Panc1 (cell line): ENCODE measurements around the gene TFE3. TPM values are rescaled to one million over a fixed set of nuclear protein-coding genes. Genes with fewer than 3 reads are reported as not detected.

Experiments used
- ATAC-seq: fragments of 200-7000 bp; cut with Tn5 transposase; 2 replicates; pipeline ENCODE4 v1.9.1; 2020; ENCODE audit warnings: mild to moderate bottlenecking, moderate library complexity
- BruUV-seq: library from RNA; stranded (reverse); fragments of 400-500 nt; replicated peaks from 2 replicates; lab custom pipeline; 2021; lab: Mats Ljungman, UMichigan
- CTCF ChIA-PET: fragments of 300-600 bp; sonication (Branson Sonifier 250); formaldehyde crosslinking; loops from one replicate; lab custom pipeline; 2022; ENCODE audit warnings: antibody characterized with exemption; lab: Charles Lee
- POLR2A ChIA-PET: fragments of 300-600 bp; sonication (Branson Sonifier 250); formaldehyde crosslinking; loops from one replicate; lab custom pipeline; 2022; ENCODE audit warnings: antibody characterized with exemption; lab: Charles Lee
- DNase-seq: peaks from one replicate; pipeline ENCODE4 v3.0.0-alpha.2; 2010; ENCODE audit warnings: low read depth, low spot score
- H3K27ac ChIP-seq: 2 replicates; pipeline ENCODE4 v1.5.1; 2011; ENCODE audit warnings: mild to moderate bottlenecking, low read length, inconsistent platforms
- H3K27me3 ChIP-seq: fragments of 200-500 bp; sonication (Bioruptor generic); 2 replicates; pipeline ENCODE4 v1.6.0; 2014; ENCODE audit warnings: low read length, inconsistent platforms; ENCODE audit not compliant: control insufficient read depth, insufficient read depth
- H3K36me3 ChIP-seq: fragments of 200-500 bp; sonication (Bioruptor generic); 2 replicates; pipeline ENCODE4 v1.5.1; 2014; ENCODE audit warnings: inconsistent platforms, mild to moderate bottlenecking, low read length, moderate library complexity; ENCODE audit not compliant: control insufficient read depth, insufficient read depth
- H3K4me1 ChIP-seq: 2 replicates; pipeline ENCODE4 v1.5.1; 2011; ENCODE audit warnings: inconsistent platforms, mild to moderate bottlenecking, low read length, moderate library complexity; ENCODE audit not compliant: control insufficient read depth, insufficient read depth
- H3K4me3 ChIP-seq, 2 experiments: 2 replicates each; pipeline ENCODE4 v1.5.1; 2011 to 2012; ENCODE audit warnings: low read depth in 2 of 2, low read length in 2 of 2, mild to moderate bottlenecking in 2 of 2, inconsistent platforms in 1 of 2, moderate library complexity in 1 of 2
- H3K9me3 ChIP-seq: fragments of 200-500 bp; sonication (Bioruptor generic); 2 replicates; pipeline ENCODE4 v1.5.1; 2014; ENCODE audit warnings: low read depth, mild to moderate bottlenecking, inconsistent platforms, low read length, moderate library complexity; ENCODE audit not compliant: control insufficient read depth, insufficient read depth
- CTCF ChIP-seq: fragments of 450-650 bp; IDR thresholded peaks from 2 replicates; pipeline ENCODE4 v1.5.1; 2017; ENCODE audit warnings: mild to moderate bottlenecking
- POLR2AphosphoS5 ChIP-seq: IDR thresholded peaks from 2 replicates; pipeline ENCODE4 v1.6.1; 2012; ENCODE audit warnings: mild to moderate bottlenecking, low read depth, low read length, moderate library complexity
- REST ChIP-seq, 2 experiments: IDR thresholded peaks; 2 replicates each; pipeline ENCODE4 v1.6.1; 2011 to 2012; ENCODE audit warnings: low read depth in 2 of 2, control low read depth in 1 of 2, low read length in 1 of 2, mild to moderate bottlenecking in 1 of 2, moderate library complexity in 1 of 2; ENCODE audit not compliant: insufficient read depth in 1 of 2
- SIN3A ChIP-seq: IDR thresholded peaks from 2 replicates; pipeline ENCODE4 v1.6.1; 2012; ENCODE audit warnings: low read depth, mild to moderate bottlenecking, low read length, moderate library complexity, borderline replicate concordance; ENCODE audit not compliant: insufficient read depth
- TCF7L2 ChIP-seq: IDR thresholded peaks from 2 replicates; pipeline ENCODE4 v1.6.1; 2011; ENCODE audit warnings: mild to moderate bottlenecking, low read depth, low read length, inconsistent platforms
- in situ Hi-C: cut with HindIII; loops from 2 replicates; pipeline ENCODE4 v1.10.0; 2016; ENCODE audit warnings: low sequenced_read_pairs, low pct_unique_long_range_greater_than_20kb
- intact Hi-C: fragments of 100-400 bp; cut with micrococcal nuclease; formaldehyde crosslinking; loops from one replicate; pipeline ENCODE4 v1.10.0; 2022; ENCODE audit not compliant: unreplicated experiment
- total RNA-seq: library from RNA; stranded (reverse); gene quantifications from one replicate; pipeline ENCODE4 v1.2.1, GENCODE V29; 2021; ENCODE audit not compliant: unreplicated experiment

The TFE3 gene
- total RNA-seq, 1 experiment from 2014 or later: 45.9 TPM

GRCh38 chrX:49063715-49064114, 20.6 kb upstream of the TFE3 start:
- no peak overlapping the region for H3K4me3 ChIP-seq
- intact Hi-C loops: no loop called here
- no peak overlapping the region for H3K27ac ChIP-seq
- POLR2A ChIA-PET: no interaction called here
- H3K27me3 ChIP-seq: no peaks in the 10 kb centered on the region
- BruUV-seq: no TSS peak
- H3K4me1 ChIP-seq: no peaks in the 10 kb centered on the region
- TF ChIP-seq CTCF: no peak
- no peak for TF ChIP-seq REST (IDR thresholded peaks at IDR 0.05; ENCODE audit: insufficient read depth in 1 of 2, low read depth in 2 of 2, low read length in 1 of 2)
- no peak for TF ChIP-seq SIN3A
- TF ChIP-seq TCF7L2: no peak
- no peak for TF ChIP-seq POLR2AphosphoS5
- DNase-seq (no peak), ATAC-seq (no peak)
- H3K9me3 ChIP-seq: no peaks in the 10 kb centered on the region
- H3K36me3 ChIP-seq: no peaks in the 10 kb centered on the region; the same call in 1 of the 2 replicates
- CTCF ChIA-PET: interaction anchor here (0.5 kb wide), 1 partner anchor 99 kb away, joined by 4 read pairs; no protein-coding TSS in a partner anchor
- in situ Hi-C loops: no loop called here

- ATAC-seq (no peak), DNase-seq (no peak)
- Histone ChIP-seq H3K4me3 (no peak overlapping the region), H3K9me3 (no peaks in the 10 kb centered on the region), H3K36me3 (no peaks in the 10 kb centered on the region; the same call in 1 of the 2 replicates), H3K27me3 (no peaks in the 10 kb centered on the region), H3K4me1 (no peaks in the 10 kb centered on the region), H3K27ac (no peak overlapping the region)
- ChIA-PET POLR2A (no interaction called here), CTCF (no interaction called here)
- intact Hi-C loops (no loop called here), in situ Hi-C loops (no loop called here)
- TF ChIP-seq TCF7L2: no peak
- TF ChIP-seq SIN3A: no peak
- no peak for TF ChIP-seq CTCF
- no peak for TF ChIP-seq REST (IDR thresholded peaks at IDR 0.05; ENCODE audit: insufficient read depth in 1 of 2, low read depth in 2 of 2, low read length in 1 of 2)
- TF ChIP-seq POLR2AphosphoS5: no peak
- no TSS peak for BruUV-seq
These were observed 18.8 kb upstream of the TFE3 start for GRCh38 chrX:49061916-49062315.
